HG02798 (cell line): ENCODE data around the gene NECAB3.
"Not testable (repeated sequence)": the region's sequence is repeated elsewhere in the genome, so short reads cannot be mapped to it uniquely, and the experiment has no call there.

Experiments used
- ATAC-seq: cut with Tn5 transposase; IDR thresholded peaks from one replicate; pipeline ENCODE4 v1.9.1; 2021; ENCODE audit warnings: mild to moderate bottlenecking; ENCODE audit not compliant: unreplicated experiment, poor library complexity

The NECAB3 gene, protein sequence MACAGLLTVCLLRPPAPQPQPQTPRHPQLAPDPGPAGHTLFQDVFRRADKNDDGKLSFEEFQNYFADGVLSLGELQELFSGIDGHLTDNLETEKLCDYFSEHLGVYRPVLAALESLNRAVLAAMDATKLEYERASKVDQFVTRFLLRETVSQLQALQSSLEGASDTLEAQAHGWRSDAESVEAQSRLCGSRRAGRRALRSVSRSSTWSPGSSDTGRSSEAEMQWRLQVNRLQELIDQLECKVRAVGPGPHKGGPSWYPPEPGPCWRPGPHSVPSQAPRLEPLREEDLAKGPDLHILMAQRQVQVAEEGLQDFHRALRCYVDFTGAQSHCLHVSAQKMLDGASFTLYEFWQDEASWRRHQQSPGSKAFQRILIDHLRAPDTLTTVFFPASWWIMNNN

GRCh38 chr20:33674294-33675135, at the start of gene NECAB3:
Gene NECAB3 (minus strand): TSS chr20:33674428. CDS start chr20:33674352, 76 bp downstream.
- peak; percentile 82 for ATAC-seq

DNA sequence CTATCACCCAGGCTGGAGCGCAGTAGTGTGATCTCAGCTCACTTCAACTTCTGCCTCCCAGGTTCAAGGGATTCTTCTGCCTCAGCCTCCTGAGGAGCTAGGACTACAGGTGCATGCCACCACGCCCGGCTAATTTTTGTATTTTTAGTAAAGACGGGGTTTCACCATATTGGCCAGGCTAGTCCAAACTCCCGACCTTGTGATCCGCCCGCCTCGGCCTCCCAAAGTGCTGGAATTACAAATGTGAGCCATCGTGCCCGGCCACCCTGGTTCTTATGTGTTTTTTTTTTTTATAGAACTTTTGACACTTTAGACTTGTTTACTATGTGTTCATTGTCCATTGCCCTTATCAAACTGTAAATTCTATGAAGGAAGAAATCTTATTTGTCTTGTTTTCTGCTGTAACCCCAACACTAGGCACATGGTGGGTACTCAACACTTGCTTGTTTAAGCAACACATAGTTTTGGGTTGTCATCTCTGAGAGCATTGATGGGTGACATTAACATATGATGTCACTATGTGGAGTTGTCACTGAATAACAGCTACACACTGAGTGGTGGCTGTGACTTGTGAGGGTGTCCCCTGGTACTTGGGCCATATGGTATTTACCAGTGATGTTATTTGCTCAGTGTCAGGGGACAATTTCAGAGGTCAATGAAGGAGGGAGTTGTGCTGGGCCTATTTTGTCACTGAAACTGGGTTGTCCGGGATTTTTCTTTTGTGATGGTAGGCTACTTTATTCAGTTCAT, 47.3 kb upstream of the NECAB3 start:
- ATAC-seq, result no peak

DNA sequence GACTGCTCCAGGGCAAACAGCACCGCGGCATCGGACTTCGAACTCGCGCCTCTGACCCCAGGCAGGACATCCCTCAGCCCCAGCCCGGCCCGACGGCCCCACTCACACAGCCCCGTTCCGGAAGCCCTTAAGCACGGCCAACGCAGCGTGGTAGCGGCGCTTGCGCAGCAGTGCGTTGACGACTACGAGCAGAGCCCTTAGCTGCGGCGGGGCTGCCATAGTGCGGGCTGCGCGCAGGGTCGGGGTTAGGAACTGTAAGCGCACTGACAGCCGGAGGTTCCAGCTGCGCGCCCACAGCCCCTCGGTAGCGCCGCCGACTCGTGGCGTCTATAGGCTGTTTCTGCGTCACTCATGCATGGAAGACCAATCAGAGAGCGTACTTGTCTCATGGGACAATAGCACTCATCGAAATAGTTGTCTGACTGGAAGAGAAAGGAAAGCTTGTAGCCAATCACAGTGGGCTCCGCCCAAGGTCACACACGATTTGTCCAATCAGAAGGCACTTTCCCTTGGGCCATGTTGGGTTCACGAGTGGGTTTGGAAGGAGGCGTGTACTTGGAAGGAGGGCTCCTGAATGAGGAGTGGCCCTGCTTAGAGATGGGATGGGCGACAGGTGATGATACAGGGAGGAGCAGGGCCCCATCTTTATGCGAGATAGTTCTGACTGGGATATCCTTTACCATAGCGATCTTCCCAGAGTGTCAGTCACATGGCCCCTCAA, 45.9 kb upstream of the NECAB3 start, which contains the start of gene PXMP4:
Gene PXMP4 (minus strand): TSS at position 322 of the 721 bp plus-strand sequence. CDS start 103 bp downstream, at position 219.
- peak; percentile 98 for ATAC-seq

- ATAC-seq, result no peak
Observed at GRCh38 chr20:33719277-33719988, 45.2 kb upstream of the NECAB3 start.

DNA sequence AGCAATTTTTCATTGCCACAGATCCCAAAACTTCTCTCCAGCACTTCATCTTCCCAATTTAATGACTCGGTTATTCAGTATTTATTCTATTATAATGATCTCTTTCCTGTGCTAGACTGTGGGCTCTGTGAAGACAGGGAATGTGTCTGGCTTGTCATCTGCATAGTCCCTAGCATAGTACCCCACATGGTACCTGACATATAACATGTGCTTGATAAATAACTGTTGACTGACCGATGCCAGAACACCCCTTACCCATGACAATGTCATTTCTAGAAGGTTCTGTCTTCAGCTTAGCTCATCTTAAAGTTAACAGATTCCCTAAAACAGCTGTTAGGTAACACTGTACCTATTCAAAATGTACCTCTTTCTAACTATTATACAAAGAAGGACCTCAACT, 42.3 kb upstream of the NECAB3 start:
- no peak for ATAC-seq

DNA sequence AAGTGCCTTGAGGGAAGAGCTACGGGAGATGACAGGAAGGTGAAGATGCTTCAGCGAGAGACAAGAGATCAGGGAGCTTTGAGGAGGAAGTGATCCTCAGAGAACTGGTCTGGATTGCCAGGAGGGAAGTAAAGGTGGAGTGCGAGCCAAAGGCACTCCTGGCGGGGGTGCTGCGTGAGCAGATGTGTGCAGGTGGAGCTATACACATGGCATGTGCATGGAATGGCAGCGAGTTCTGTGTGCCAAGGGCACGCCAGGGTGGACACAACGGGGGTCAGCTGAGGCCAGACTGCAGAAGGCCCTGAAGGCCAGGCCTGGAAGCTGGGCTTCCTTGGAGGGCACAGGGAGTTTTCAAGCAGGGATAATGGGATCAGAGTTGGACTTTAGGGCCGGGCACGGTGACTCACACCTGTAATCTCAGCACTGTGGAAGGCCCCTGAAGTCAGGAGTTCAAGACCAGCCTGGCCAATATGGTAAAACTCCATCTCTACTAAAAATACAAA, 39.7 kb upstream of the NECAB3 start:
- no peak for ATAC-seq

DNA sequence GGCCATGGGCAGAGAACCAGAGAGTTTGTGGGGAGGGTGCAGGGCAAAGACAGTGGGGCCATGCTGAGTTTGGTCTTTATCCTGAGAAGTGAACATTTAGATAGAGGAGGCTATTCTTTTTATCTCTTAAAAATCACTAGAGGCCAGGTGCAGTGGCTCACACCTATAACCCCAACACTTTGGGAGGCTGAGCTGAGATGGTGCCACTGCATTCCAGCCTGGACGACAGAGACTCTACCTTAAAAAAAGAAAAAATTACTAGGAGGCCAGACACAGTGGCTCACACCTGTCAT, 37.2 kb upstream of the NECAB3 start:
- ATAC-seq, result no peak

- no peak for ATAC-seq
Observed at GRCh38 chr20:33710681-33711445, 36.6 kb upstream of the NECAB3 start.

DNA sequence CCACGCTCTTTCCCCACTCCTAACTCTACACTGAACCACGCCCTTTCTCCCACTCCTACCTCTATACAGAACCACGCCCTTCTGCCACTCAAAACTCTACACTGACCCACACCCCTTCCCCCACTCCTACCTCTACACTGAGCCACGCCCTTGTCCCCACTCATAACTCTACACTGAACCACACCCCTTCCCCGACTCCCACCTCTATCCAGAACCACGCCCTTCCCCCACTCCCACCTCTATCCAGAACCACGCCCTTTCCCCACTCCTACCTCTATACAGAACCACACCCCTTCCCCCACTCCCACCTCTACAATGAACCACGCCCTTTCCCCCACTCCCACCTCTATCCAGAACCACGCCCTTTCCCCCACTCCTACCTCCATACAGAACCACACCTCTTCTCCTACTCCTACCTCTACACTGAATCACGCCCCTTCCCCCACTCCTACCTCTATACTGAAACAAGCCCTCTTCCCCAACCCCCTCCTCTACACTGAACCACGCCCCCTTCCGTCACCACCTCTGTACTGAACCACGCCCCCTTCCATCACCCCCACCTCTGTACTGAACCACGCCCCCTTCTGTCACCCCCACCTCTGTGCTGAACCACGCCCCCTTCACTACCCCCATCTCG, 35.8 kb upstream of the NECAB3 start:
- ATAC-seq, result no peak

DNA sequence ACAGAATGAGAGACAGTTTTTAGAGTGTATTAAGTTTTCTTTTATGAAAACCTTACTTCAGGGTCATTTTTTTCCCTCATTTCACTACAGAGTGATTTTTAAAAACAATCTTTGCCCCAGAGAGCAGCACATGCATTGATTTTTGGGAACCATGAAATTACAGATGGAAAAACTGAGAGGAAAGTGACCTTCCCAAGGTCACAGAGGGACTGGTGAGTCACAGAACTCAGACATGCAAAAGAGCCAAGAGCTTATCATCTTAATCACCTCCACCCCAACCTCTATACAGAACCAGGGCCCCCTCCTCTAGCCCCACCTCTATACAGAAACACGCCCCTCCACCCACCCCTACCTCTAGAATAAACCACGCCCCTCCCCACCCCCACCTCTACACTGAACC, 35.2 kb upstream of the NECAB3 start:
- ATAC-seq, result no peak

DNA sequence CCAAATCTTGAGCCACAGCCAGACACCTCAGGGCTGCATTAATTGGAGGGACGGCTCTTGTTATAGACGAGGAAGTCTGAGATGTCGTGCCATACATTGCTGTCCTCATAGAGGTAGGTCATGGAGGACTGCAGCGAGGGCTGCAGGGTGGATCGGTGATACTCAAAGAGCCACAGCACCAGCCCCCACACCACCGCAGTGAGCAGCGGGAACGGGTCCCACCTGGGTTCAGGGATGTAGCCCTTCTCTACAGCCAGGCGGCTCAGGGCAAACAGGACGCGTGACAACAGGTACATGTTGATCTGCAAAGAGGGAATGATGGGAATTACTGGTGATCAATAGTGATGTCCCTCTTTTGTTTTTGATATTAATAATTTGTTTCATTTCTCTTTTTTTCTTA, 33.4 kb upstream of the NECAB3 start:
- ATAC-seq, result no peak

DNA sequence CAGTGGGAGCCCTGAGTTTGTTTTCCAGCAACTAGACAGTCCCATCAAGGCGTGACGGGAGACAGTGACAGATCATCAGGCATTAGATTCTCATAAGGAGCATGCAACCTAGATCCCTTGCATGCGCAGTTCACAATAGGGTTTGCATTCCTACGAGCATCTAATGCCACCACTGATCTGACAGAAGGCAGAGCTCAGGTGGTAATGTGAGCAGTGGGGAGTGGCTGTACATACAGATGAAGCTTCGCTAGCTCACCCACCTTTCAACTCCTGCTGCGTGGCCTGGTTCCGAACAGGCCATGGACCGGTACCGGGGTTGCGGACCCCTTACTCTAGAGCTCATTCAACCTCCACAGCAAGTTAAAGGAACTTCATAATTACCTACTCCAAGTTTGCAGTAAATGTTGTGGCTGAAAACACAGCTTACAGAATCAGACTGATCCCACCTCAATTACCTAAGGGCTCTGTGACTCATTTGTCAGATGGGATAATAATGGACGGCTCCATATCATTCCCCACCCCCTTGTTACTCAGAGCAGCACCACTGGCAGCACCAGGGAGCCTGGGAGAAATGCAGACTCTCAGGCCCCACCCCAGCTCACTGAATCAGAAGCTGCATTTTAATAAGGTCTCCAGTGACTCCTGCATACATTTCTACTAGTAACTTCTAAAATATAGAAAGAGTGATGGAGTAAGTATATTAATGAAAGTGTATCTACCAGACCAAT, 30.1 kb upstream of the NECAB3 start:
- ATAC-seq, result no peak

DNA sequence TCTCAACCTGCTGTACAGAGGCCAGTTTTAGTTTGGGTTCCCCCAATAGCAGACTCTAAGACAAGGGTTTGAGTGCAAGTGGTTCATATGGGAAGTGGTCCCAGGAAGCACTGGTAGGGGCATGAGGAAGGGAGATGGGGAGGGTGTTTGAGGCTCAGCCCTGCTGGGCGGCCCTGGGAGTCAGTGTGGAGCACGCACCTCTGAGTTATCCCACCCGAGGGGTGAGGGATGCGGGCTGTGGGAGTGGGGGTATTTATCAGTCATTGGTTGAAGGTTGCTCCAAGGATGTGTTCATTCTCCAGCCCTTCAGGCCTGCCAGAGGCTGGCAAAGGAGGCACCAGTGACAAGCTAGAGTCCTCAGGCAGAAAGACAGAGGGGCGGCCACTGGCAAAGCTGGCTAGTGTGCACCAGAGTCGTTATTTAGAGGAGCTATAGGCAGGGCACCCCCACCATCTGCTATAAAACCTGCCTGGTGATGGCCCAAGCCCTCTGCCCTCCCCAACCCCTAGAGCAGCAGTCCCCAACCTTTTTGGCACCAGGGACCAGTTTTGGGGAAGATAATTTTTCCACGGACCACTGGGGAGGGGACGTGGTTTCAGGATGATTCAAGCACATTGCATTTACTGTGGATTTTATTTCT, 29.4 kb upstream of the NECAB3 start:
- ATAC-seq, result no peak

DNA sequence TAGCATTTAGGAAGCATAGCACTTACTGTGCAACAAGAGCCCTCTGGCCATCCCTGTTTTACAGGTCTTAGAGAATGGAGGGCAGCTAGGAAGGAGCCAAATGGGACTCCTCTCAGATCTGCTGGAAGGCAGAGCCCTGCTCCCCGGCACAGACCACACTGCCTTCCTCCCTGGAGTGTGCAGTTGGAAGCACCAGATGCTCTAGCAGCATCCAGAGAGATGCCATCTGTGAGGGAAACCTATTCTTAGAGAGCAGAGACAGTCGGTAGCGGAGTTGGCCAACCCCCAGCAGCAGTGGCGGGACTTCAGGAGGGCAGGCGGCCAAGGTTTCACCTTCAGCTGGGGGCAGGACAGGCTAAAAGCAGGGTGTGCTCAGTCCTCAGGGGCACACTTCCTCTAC, 28.6 kb upstream of the NECAB3 start:
- ATAC-seq, result no peak

- ATAC-seq, result no peak
Observed at GRCh38 chr20:33701629-33702450, 27.6 kb upstream of the NECAB3 start.

DNA sequence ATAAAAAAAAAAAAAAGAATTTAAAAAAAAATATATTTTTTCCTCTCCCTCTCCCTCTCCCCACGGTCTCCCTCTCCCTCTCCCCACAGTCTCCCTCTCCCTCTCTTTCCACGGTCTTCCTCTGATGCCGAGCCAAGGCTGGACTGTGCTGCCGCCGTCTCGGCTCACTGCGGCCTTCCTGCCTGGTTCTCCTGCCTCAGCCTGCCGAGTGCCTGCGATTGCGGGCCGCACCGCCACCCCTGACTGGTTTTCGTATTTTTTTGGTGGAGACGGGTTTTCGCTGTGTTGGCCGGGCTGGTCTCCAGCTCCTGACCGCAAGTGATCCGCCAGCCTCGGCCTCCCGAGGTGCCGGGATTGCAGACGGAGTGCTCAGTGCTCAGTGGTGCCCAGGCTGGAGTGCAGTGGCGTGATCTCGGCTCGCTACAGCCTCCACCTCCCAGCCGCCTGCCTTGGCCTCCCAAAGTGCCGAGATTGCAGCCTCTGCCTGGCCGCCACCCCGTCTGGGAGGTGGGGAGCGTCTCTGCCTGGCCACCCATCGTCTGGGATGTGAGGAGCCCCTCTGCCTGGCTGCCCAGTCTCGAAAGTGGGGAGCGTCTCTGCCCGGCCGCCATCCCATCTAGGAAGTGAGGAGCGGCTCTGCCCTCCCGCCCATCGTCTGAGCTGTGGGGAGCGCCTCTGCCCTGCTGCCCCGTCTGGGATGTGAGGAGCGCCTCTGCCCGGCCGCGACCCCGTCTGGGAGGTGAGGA, 26.6 kb upstream of the NECAB3 start:
- ATAC-seq, result not testable (repeated sequence)
